Upper lobe of left lung (tissue), 4 donors: ENCODE measurements around the gene RHOU.

Source experiments
- CTCF ChIP-seq, 6 experiments: fragments of 450-650 bp in 4 of 6; fragments of 200-600 bp in 2 of 6; sonication (generic) in 2 of 6; IDR thresholded peaks; one replicate each; pipeline ENCODE4 v1.5.1; 2016 to 2019; ENCODE audit warnings: antibody characterized with exemption in 6 of 6
- EP300 ChIP-seq, 4 donors: sonication (generic); formaldehyde crosslinking; IDR thresholded peaks; one replicate each; pipeline ENCODE4 v1.5.1; 2017; ENCODE audit warnings: antibody characterized with exemption in 4 of 4, control low read depth in 2 of 4
- POLR2A ChIP-seq, 4 donors: fragments of 450-650 bp; IDR thresholded peaks; one replicate each; pipeline ENCODE4 v1.5.1; 2016 to 2017; ENCODE audit warnings: antibody characterized with exemption in 4 of 4, mild to moderate bottlenecking in 2 of 4
- POLR2AphosphoS5 ChIP-seq, 2 donors: sonication (generic); formaldehyde crosslinking; IDR thresholded peaks; one replicate each; pipeline ENCODE4 v1.5.1; 2017; ENCODE audit warnings: antibody characterized with exemption in 2 of 2

- TF ChIP-seq POLR2AphosphoS5 (IDR thresholded peaks at IDR 0.05) (no peak), POLR2A (IDR thresholded peaks at IDR 0.05) (no peak), CTCF (IDR thresholded peaks at IDR 0.05) (no peak), EP300 (IDR thresholded peaks at IDR 0.05) (no peak)
Measured at GRCh38 chr1:228786361-228787129, 51.3 kb downstream of the RHOU start.
